HEK293T (cell line): ENCODE data around the gene EYA3.

Experiments used
- CTCF ChIA-PET: fragments of 350-600 bp; formaldehyde crosslinking; extraction: SDS; loops from one replicate; lab custom pipeline; 2021; ENCODE audit warnings: antibody characterized with exemption, inconsistent platforms; lab: Yijun Ruan, JAX
- POLR2A ChIA-PET: fragments of 350-600 bp; formaldehyde crosslinking; extraction: SDS; loops from one replicate; lab custom pipeline; 2020; ENCODE audit warnings: antibody characterized with exemption, inconsistent platforms; lab: Yijun Ruan, JAX
- DNase-seq: peaks from one replicate; pipeline ENCODE4 v3.0.0; 2012; ENCODE audit warnings: mixed read lengths; ENCODE audit errors: extremely low spot score
- BHLHE40 ChIP-seq: fragments of 450-650 bp; IDR thresholded peaks from 2 replicates; pipeline ENCODE4 v1.6.1; 2016; ENCODE audit warnings: mild to moderate bottlenecking, moderate library complexity, borderline replicate concordance
- CTBP1 ChIP-seq: fragments of 450-650 bp; IDR thresholded peaks from 2 replicates; pipeline ENCODE4 v1.6.1; 2016; ENCODE audit warnings: borderline replicate concordance
- FOXA1 ChIP-seq: fragments of 450-650 bp; IDR thresholded peaks from 2 replicates; pipeline ENCODE4 v1.6.1; 2016; ENCODE audit warnings: mild to moderate bottlenecking
- FOXM1 ChIP-seq: fragments of 450-650 bp; IDR thresholded peaks from 2 replicates; pipeline ENCODE4 v1.6.1; 2017; ENCODE audit warnings: mild to moderate bottlenecking, borderline replicate concordance
- HDGF ChIP-seq: fragments of 450-650 bp; IDR thresholded peaks from 2 replicates; pipeline ENCODE4 v1.6.1; 2017; ENCODE audit warnings: antibody characterized with exemption, borderline replicate concordance
- L3MBTL2 ChIP-seq: fragments of 450-650 bp; conservative IDR thresholded peaks from 2 replicates; pipeline ENCODE4 v1.6.1; 2016; ENCODE audit warnings: mild to moderate bottlenecking
- LEF1 ChIP-seq: fragments of 450-650 bp; IDR thresholded peaks from 2 replicates; pipeline ENCODE4 v1.6.1; 2017; ENCODE audit warnings: mild to moderate bottlenecking, borderline replicate concordance
- NFRKB ChIP-seq: fragments of 450-650 bp; IDR thresholded peaks from 2 replicates; pipeline ENCODE4 v1.6.1; 2016; ENCODE audit warnings: mild to moderate bottlenecking, moderate library complexity
- PKNOX1 ChIP-seq: fragments of 450-650 bp; IDR thresholded peaks from 2 replicates; pipeline ENCODE4 v1.6.1; 2016
- SP1 ChIP-seq: fragments of 450-650 bp; IDR thresholded peaks from 2 replicates; pipeline ENCODE4 v1.6.1; 2017
- TARDBP ChIP-seq: fragments of 450-650 bp; IDR thresholded peaks from 2 replicates; pipeline ENCODE4 v1.6.1; 2016
- ZNF384 ChIP-seq: fragments of 450-650 bp; IDR thresholded peaks from 2 replicates; pipeline ENCODE4 v1.6.1; 2016

The EYA3 gene

GRCh38 chr1:27922272-27922671 is 166.1 kb downstream of the EYA3 start:
- ChIA-PET POLR2A (no interaction called here), CTCF (no interaction called here)
- TF ChIP-seq TARDBP (no peak), SP1 (no peak), NFRKB (no peak), PKNOX1 (no peak), L3MBTL2 (no peak), BHLHE40 (no peak), LEF1 (no peak), FOXA1 (no peak), CTBP1 (no peak), HDGF (no peak), ZNF384 (no peak), FOXM1 (no peak)
- no peak for DNase-seq
